Neural crest cell (in vitro differentiated cells): ENCODE measurements around the gene GRIPAP1. TPM values are rescaled to one million over a fixed set of nuclear protein-coding genes. Genes with fewer than 3 reads are reported as not detected.

Experiments used
- DNase-seq: peaks from one replicate; pipeline ENCODE4 v3.0.0; 2021; ENCODE audit warnings: low read depth, mixed read lengths, low spot score
- H3K27ac Mint-ChIP-seq: one replicate; pipeline ENCODE4 v1.8.0; 2021; ENCODE audit warnings: mild to moderate bottlenecking, mixed read lengths; ENCODE audit not compliant: unreplicated experiment
- H3K27me3 Mint-ChIP-seq: 2 replicates; pipeline ENCODE4 v1.8.0; 2021; ENCODE audit warnings: low read depth, mild to moderate bottlenecking, mixed read lengths
- H3K36me3 Mint-ChIP-seq: 2 replicates; pipeline ENCODE4 v1.8.0; 2021; ENCODE audit warnings: low read depth, mild to moderate bottlenecking, mixed read lengths
- H3K4me1 Mint-ChIP-seq: 2 replicates; pipeline ENCODE4 v1.8.0; 2021; ENCODE audit warnings: mixed read lengths
- H3K4me3 Mint-ChIP-seq: one replicate; pipeline ENCODE4 v1.8.0; 2021; ENCODE audit warnings: mild to moderate bottlenecking, mixed read lengths
- H3K9me3 Mint-ChIP-seq: 2 replicates; pipeline ENCODE4 v1.8.0; 2021; ENCODE audit warnings: mixed read lengths
- CTCF ChIP-seq: fragments of 200-600 bp; sonication (generic); conservative IDR thresholded peaks from 2 replicates; pipeline ENCODE4 v1.5.0; 2021; ENCODE audit warnings: antibody characterized with exemption, mild to moderate bottlenecking
- total RNA-seq: library from RNA; stranded (reverse); gene quantifications from 2 replicates; pipeline ENCODE4 v1.2.1, GENCODE V29; 2021

GRIPAP1 gene
- total RNA-seq, 1 donor from 2014 or later = 63.2 TPM

DNA sequence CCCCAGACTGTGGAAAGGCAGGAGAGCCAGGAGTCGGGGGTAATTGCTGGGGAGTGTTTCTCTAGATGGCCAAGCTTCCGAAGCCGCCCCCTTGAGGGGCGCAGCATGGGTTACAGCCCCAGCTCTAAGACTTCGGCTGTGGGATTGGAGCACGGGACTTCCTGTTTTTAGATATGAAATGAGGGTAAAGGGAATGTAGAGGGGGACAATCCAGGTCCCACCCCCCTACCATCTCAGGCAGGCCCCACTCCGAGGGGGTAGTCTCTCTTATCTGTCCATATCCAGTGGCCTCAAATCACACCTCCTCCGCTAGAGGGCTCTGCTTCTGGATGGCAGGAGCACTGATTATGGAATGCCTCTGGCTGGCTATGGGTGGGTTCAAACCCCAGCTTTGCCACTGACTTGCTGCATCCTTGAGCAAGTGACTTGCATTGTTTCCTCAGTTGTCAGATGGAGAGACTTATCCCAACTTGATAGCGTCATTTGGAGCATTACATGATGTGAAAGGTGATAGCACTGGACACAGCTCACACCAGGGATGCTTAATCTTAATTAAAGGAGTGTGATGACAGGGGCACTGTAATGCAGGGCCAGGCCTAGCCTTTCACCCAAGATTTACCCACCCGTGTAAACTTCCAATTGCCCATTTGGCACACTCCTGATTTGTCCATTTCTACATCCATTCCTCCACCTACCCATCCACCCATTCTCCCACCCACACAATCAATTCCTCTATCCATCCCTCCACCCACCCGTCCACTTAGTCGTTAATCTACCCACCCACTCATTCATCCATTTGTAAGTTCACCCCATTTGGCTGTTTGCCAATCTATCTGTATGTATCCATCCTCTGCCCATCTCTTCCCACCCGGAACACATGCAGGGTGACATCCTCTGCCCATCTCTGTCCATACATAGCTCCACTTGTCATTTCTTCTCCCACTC lies 29.6 kb downstream of the GRIPAP1 start:
- H3K27me3 Mint-ChIP-seq = peaks cover 10% of the 10 kb centered on the region
- peak; percentile 15 for DNase-seq
- peaks cover 9% of the 10 kb centered on the region for H3K4me1 Mint-ChIP-seq
- H3K27ac Mint-ChIP-seq = no peak overlapping the region
- TF ChIP-seq CTCF = peak; percentile 61
- peaks cover 16% of the 10 kb centered on the region for H3K36me3 Mint-ChIP-seq
- peaks cover 8% of the 10 kb centered on the region for H3K9me3 Mint-ChIP-seq
- peak overlapping the region; percentile 39 for H3K4me3 Mint-ChIP-seq

GRCh38 chrX:48971249-48972219 lies 30.5 kb downstream of the GRIPAP1 start, which contains the start of gene KCND1:
Gene KCND1 (minus strand): TSS chrX:48971844. CDS start chrX:48970271, 1,573 bp downstream.
- Mint-ChIP-seq H3K36me3 (peaks cover 16% of the 10 kb centered on the region), H3K4me3 (peak within 1 kb of the TSS; percentile 39), H3K27me3 (peaks cover 10% of the 10 kb centered on the region), H3K27ac (no peak within 1 kb of the TSS), H3K4me1 (peaks cover 9% of the 10 kb centered on the region), H3K9me3 (peaks cover 8% of the 10 kb centered on the region)
- no peak for TF ChIP-seq CTCF
- DNase-seq = no peak

- H3K9me3 Mint-ChIP-seq = peaks cover 4% of the 10 kb centered on the region
- H3K4me1 Mint-ChIP-seq = peaks cover 9% of the 10 kb centered on the region
- H3K36me3 Mint-ChIP-seq = peaks cover 8% of the 10 kb centered on the region
- DNase-seq = no peak
- H3K27me3 Mint-ChIP-seq = peaks cover 10% of the 10 kb centered on the region
- no peak for TF ChIP-seq CTCF
- no peak overlapping the region for H3K27ac Mint-ChIP-seq
- H3K4me3 Mint-ChIP-seq = no peak overlapping the region
Measured at GRCh38 chrX:48969471-48969870, 32.6 kb downstream of the GRIPAP1 start.

GRCh38 chrX:48968377-48968776 lies 33.7 kb downstream of the GRIPAP1 start:
- H3K9me3 Mint-ChIP-seq = peaks cover 4% of the 10 kb centered on the region

More at GRCh38 chrX:48968377-48968776, 33.7 kb downstream of the GRIPAP1 start:
- no peak overlapping the region for H3K27ac Mint-ChIP-seq
- no peak overlapping the region for H3K4me3 Mint-ChIP-seq
- peaks cover 9% of the 10 kb centered on the region for H3K4me1 Mint-ChIP-seq
- DNase-seq = no peak
- H3K27me3 Mint-ChIP-seq = peaks cover 10% of the 10 kb centered on the region
- TF ChIP-seq CTCF = no peak
- peaks cover 8% of the 10 kb centered on the region for H3K36me3 Mint-ChIP-seq
